ENCODE measurements around the gene FIBCD1.
"Not testable (repeated sequence)": the region's sequence is repeated elsewhere in the genome, so short reads cannot be mapped to it uniquely, and the experiment has no call there.

Gene FIBCD1

GRCh38 chr9:130921989-130922892 is 16.8 kb downstream of the FIBCD1 start:
- no peak for DNase-seq (ENCODE audit: low spot score)

- DNase-seq (ENCODE audit: low spot score) = no peak
Observed at GRCh38 chr9:130921300-130921988, 17.6 kb downstream of the FIBCD1 start.

- DNase-seq (ENCODE audit: low spot score) = no peak
Observed at GRCh38 chr9:130920762-130921299, 18.2 kb downstream of the FIBCD1 start.

GRCh38 chr9:130920233-130920632 is 18.8 kb downstream of the FIBCD1 start:
- no peak for DNase-seq (ENCODE audit: low spot score)

- DNase-seq (ENCODE audit: low spot score) = no peak
Observed at GRCh38 chr9:130919559-130920145, 19.4 kb downstream of the FIBCD1 start.

- DNase-seq (ENCODE audit: low spot score) = no peak
Observed at GRCh38 chr9:130918826-130919558, 20.1 kb downstream of the FIBCD1 start.

GRCh38 chr9:130918101-130918825 is 20.8 kb downstream of the FIBCD1 start:
- no peak for DNase-seq (ENCODE audit: low spot score)

- DNase-seq (ENCODE audit: low spot score) = no peak
Observed at GRCh38 chr9:130917168-130917960, 21.7 kb downstream of the FIBCD1 start.

GRCh38 chr9:130915096-130915447 is 24.0 kb downstream of the FIBCD1 start:
- DNase-seq (ENCODE audit: low spot score) = no peak

- no peak for DNase-seq (ENCODE audit: low spot score)
Observed at GRCh38 chr9:130914417-130915095, 24.5 kb downstream of the FIBCD1 start.

- no peak for DNase-seq (ENCODE audit: low spot score)
Observed at GRCh38 chr9:130913599-130914416, 25.2 kb downstream of the FIBCD1 start.

GRCh38 chr9:130912932-130913598 is 26.0 kb downstream of the FIBCD1 start:
- no peak for DNase-seq (ENCODE audit: low spot score)

- DNase-seq (ENCODE audit: low spot score) = no peak
Observed at GRCh38 chr9:130911254-130912049, 27.6 kb downstream of the FIBCD1 start.

- not testable (repeated sequence) for DNase-seq (ENCODE audit: low spot score)
Observed at GRCh38 chr9:130910670-130911069, 28.4 kb downstream of the FIBCD1 start.

- not testable (repeated sequence) for DNase-seq (ENCODE audit: low spot score)
Observed at GRCh38 chr9:130910041-130910440, 29.0 kb downstream of the FIBCD1 start.

GRCh38 chr9:130908878-130909355 is 30.1 kb downstream of the FIBCD1 start:
- no peak for DNase-seq (ENCODE audit: low spot score)

GRCh38 chr9:130908146-130908877 is 30.7 kb downstream of the FIBCD1 start:
- no peak for DNase-seq (ENCODE audit: low spot score)

Measured in HuH-7 (cell line).